ENCODE results near the gene KRTAP4-8. TPM values are rescaled to one million over a fixed set of nuclear protein-coding genes. Genes with fewer than 3 reads are reported as not detected.
"Not testable (repeated sequence)": the region's sequence is repeated elsewhere in the genome, so short reads cannot be mapped to it uniquely, and the experiment has no call there.

The KRTAP4-8 gene
- total and polyA plus RNA-seq, 2 of the 13 experiments (the other 11 are each of a cell fraction or from before 2014, with no cell fraction given), result not detected

- TF ChIP-seq GLMP (CRISPR knock-in tag; IDR thresholded peaks at IDR 0.05; ENCODE audit: borderline replicate concordance), result no peak
- no peak for TF ChIP-seq TGIF2 (CRISPR knock-in tag; IDR thresholded peaks at IDR 0.05)
- TF ChIP-seq RXRB (CRISPR knock-in tag; IDR thresholded peaks at IDR 0.05; ENCODE audit: borderline replicate concordance), result no peak
- no peak for TF ChIP-seq MAF1 (CRISPR knock-in tag; IDR thresholded peaks at IDR 0.05; ENCODE audit: borderline replicate concordance)
- TF ChIP-seq ZBTB14 (CRISPR knock-in tag; IDR thresholded peaks at IDR 0.05), result no peak
Measured at GRCh38 chr17:41096055-41096454, 1.9 kb downstream of the KRTAP4-8 start (continued).

GRCh38 chr17:41088760-41089352 lies 9.1 kb downstream of the KRTAP4-8 start:
- intact Hi-C loops (cut with micrococcal nuclease; ENCODE audit: unreplicated experiment); in situ Hi-C loops (cut with HindIII; ENCODE audit: extremely low pct_ligation_motif_present, low pct_unique_long_range_greater_than_20kb); H3K9ac ChIP-seq (ENCODE audit: insufficient read depth, low read depth, low read length); H4K20me1 ChIP-seq (ENCODE audit: insufficient read depth, low read length); H3K79me2 ChIP-seq (ENCODE audit: insufficient read depth, low read length); DNase-seq (ENCODE audit: low spot score); POLR2A ChIA-PET; H3K36me3 ChIP-seq (replicated peaks in 1 of 2; ENCODE audit: control insufficient read depth in 1 of 2, insufficient read depth in 2 of 2, low read length in 2 of 2); H2AFZ ChIP-seq (ENCODE audit: low read length); H3K4me1 ChIP-seq (ENCODE audit: insufficient read depth, low read length); ATAC-seq; H3K4me3 ChIP-seq (replicated peaks in 1 of 3; ENCODE audit: insufficient read depth in 1 of 3, low read depth in 2 of 3, low read length in 3 of 3); CTCF ChIA-PET (ENCODE audit: low intra/inter-chr PET ratio, low total read pairs); FAIRE-seq; H3K9me3 ChIP-seq (ENCODE audit: low read length); H3K27ac ChIP-seq (ENCODE audit: extremely low read length, insufficient read depth, low read length); H3K4me2 ChIP-seq (ENCODE audit: low read depth, low read length); H3K27me3 ChIP-seq (ENCODE audit: control insufficient read depth in 1 of 2, insufficient read depth in 2 of 2, low read length in 2 of 2); BruUV-seq (replicated peaks): not testable (repeated sequence)
- 13% methylated on average over 4 of the region's 4 CpGs for WGBS (ENCODE audit: low lambda C conversion rate)

- FAIRE-seq; H4K20me1 ChIP-seq (ENCODE audit: insufficient read depth, low read length); in situ Hi-C loops (cut with HindIII; ENCODE audit: extremely low pct_ligation_motif_present, low pct_unique_long_range_greater_than_20kb); H3K4me2 ChIP-seq (ENCODE audit: low read depth, low read length); ATAC-seq; intact Hi-C loops (cut with micrococcal nuclease; ENCODE audit: unreplicated experiment); H3K36me3 ChIP-seq (replicated peaks in 1 of 2; ENCODE audit: control insufficient read depth in 1 of 2, insufficient read depth in 2 of 2, low read length in 2 of 2); H3K4me3 ChIP-seq (replicated peaks in 1 of 3; ENCODE audit: insufficient read depth in 1 of 3, low read depth in 2 of 3, low read length in 3 of 3); H3K9me3 ChIP-seq (ENCODE audit: low read length); CTCF ChIA-PET (ENCODE audit: low intra/inter-chr PET ratio, low total read pairs); H3K79me2 ChIP-seq (ENCODE audit: insufficient read depth, low read length); H3K27ac ChIP-seq (ENCODE audit: extremely low read length, insufficient read depth, low read length); H3K9ac ChIP-seq (ENCODE audit: insufficient read depth, low read depth, low read length); H3K4me1 ChIP-seq (ENCODE audit: insufficient read depth, low read length); DNase-seq (ENCODE audit: low spot score); H2AFZ ChIP-seq (ENCODE audit: low read length); BruUV-seq (replicated peaks); H3K27me3 ChIP-seq (ENCODE audit: control insufficient read depth in 1 of 2, insufficient read depth in 2 of 2, low read length in 2 of 2); POLR2A ChIA-PET: not testable (repeated sequence)
- 10% methylated on average over 6 of the region's 14 CpGs for WGBS (ENCODE audit: low lambda C conversion rate)
Measured at GRCh38 chr17:41084100-41084856, 13.7 kb downstream of the KRTAP4-8 start, which contains the start of gene KRTAP4-7. Gene KRTAP4-7, plus strand, starts transcription at chr17:41084150. Its CDS starts 57 bp downstream, at chr17:41084207.

GRCh38 chr17:41083427-41083826 lies 14.5 kb downstream of the KRTAP4-8 start:
- ATAC-seq; H3K79me2 ChIP-seq (ENCODE audit: insufficient read depth, low read length); H3K27me3 ChIP-seq (ENCODE audit: control insufficient read depth in 1 of 2, insufficient read depth in 2 of 2, low read length in 2 of 2); H3K4me2 ChIP-seq (ENCODE audit: low read depth, low read length); DNase-seq (ENCODE audit: low spot score); CTCF ChIA-PET (ENCODE audit: low intra/inter-chr PET ratio, low total read pairs); BruUV-seq (replicated peaks); H2AFZ ChIP-seq (ENCODE audit: low read length); H3K4me1 ChIP-seq (ENCODE audit: insufficient read depth, low read length); POLR2A ChIA-PET; in situ Hi-C loops (cut with HindIII; ENCODE audit: extremely low pct_ligation_motif_present, low pct_unique_long_range_greater_than_20kb); intact Hi-C loops (cut with micrococcal nuclease; ENCODE audit: unreplicated experiment); H3K4me3 ChIP-seq (replicated peaks in 1 of 3; ENCODE audit: insufficient read depth in 1 of 3, low read depth in 2 of 3, low read length in 3 of 3); H4K20me1 ChIP-seq (ENCODE audit: insufficient read depth, low read length); FAIRE-seq; H3K9ac ChIP-seq (ENCODE audit: insufficient read depth, low read depth, low read length); H3K9me3 ChIP-seq (ENCODE audit: low read length); H3K27ac ChIP-seq (ENCODE audit: extremely low read length, insufficient read depth, low read length); H3K36me3 ChIP-seq (replicated peaks in 1 of 2; ENCODE audit: control insufficient read depth in 1 of 2, insufficient read depth in 2 of 2, low read length in 2 of 2): not testable (repeated sequence)
- 12% methylated on average over 2 of the region's 2 CpGs for WGBS (ENCODE audit: low lambda C conversion rate)

Measured in HepG2 (cell line).